ENCODE data around the gene WDR1. TPM values are rescaled to one million over a fixed set of nuclear protein-coding genes. Genes with fewer than 3 reads are reported as not detected.

The WDR1 gene
- polyA plus RNA-seq, 2 of the 4 experiments (the other 2 are of a cell fraction), result 251 to 326 TPM

- ATAC-seq (no peak), FAIRE-seq (no peak), DNase-seq (ENCODE audit: low read depth in 1 of 2, low spot score in 1 of 2) (no peak)
- H3K4me3 ChIP-seq, result no peak overlapping the region
- no peaks in the 10 kb centered on the region for H3K9me3 ChIP-seq
- ChIA-PET POLR2A (interaction anchor here (1.1 kb wide), 1 partner anchor 85 kb away, joined by 3 read pairs; the partner anchor contains the start of gene WDR1), CTCF (interaction anchor here (1.0 to 1.4 kb wide), 4 partner anchors 13 to 268 kb away, joined by 3 to 5 read pairs (median 4); no protein-coding TSS in a partner anchor)
- peak overlapping the region; percentile 85 for H3K4me2 ChIP-seq
- TF ChIP-seq ZFP36 (IDR thresholded peaks at IDR 0.05; ENCODE audit: borderline replicate concordance, partially characterized antibody) (no peak), SREBF2 (IDR thresholded peaks at IDR 0.05) (no peak)
- WGBS (ENCODE audit: missing lambda C conversion rate), result 93% methylated on average over 10 of the region's 10 CpGs
- H3K27ac ChIP-seq, result peak overlapping the region; percentile 45 to 81; a peak in 5 of 6 replicates
- H3K4me1 ChIP-seq, result peaks cover 38% of the 10 kb centered on the region
These were observed 84.7 kb downstream of the WDR1 start for GRCh38 chr4:10031668-10032590.

GRCh38 chr4:10030972-10031667, 85.5 kb downstream of the WDR1 start:
- POLR2A ChIA-PET, result no interaction called here
- ATAC-seq, result no peak
- Histone ChIP-seq H3K4me2 (no peak overlapping the region), H3K9me3 (no peaks in the 10 kb centered on the region), H3K4me3 (no peak overlapping the region), H3K4me1 (peaks cover 38% of the 10 kb centered on the region), H3K27ac (peak overlapping the region in 1 of 2 experiments; percentile 81; a peak in 3 of 6 replicates)
- CTCF ChIA-PET, result interaction anchor here (0.7 to 1.4 kb wide), 6 partner anchors 12 to 268 kb away, joined by 3 to 4 read pairs (median 3); no protein-coding TSS in a partner anchor
- FAIRE-seq, result no peak
- no peak for TF ChIP-seq HES2 (IDR thresholded peaks at IDR 0.05)
- TF ChIP-seq HOXA7 (CRISPR knock-in tag; IDR thresholded peaks at IDR 0.05), result no peak
- TF ChIP-seq E2F6 (IDR thresholded peaks at IDR 0.05; ENCODE audit: borderline replicate concordance, low read depth), result no peak
- no peak for TF ChIP-seq ATOH8 (CRISPR knock-in tag; IDR thresholded peaks at IDR 0.05; ENCODE audit: low read depth)
- no peak for TF ChIP-seq MAX (IDR thresholded peaks at IDR 0.05)
- TF ChIP-seq HDAC2 (IDR thresholded peaks at IDR 0.05), result no peak
- no peak for TF ChIP-seq NPAS2 (CRISPR knock-in tag; IDR thresholded peaks at IDR 0.05; ENCODE audit: borderline replicate concordance)
- TF ChIP-seq SREBF2 (IDR thresholded peaks at IDR 0.05), result no peak
- TF ChIP-seq NFE2L2 (conservative IDR thresholded peaks at IDR 0.05; ENCODE audit: low read length), result no peak
- no peak for TF ChIP-seq HOXB13 (CRISPR knock-in tag; IDR thresholded peaks at IDR 0.05; ENCODE audit: low read depth)
- no peak for TF ChIP-seq RNF2 (IDR thresholded peaks at IDR 0.05; ENCODE audit: borderline replicate concordance, low read depth)
- TF ChIP-seq NR3C1 (IDR thresholded peaks at IDR 0.05), result no peak
- no peak for TF ChIP-seq HMGXB4 (CRISPR knock-in tag; IDR thresholded peaks at IDR 0.05; ENCODE audit: borderline replicate concordance)
- no peak for TF ChIP-seq ZFP36 (IDR thresholded peaks at IDR 0.05; ENCODE audit: borderline replicate concordance, partially characterized antibody)
- TF ChIP-seq EHF (CRISPR knock-in tag; IDR thresholded peaks at IDR 0.05), result no peak
- no peak for DNase-seq (ENCODE audit: low read depth in 1 of 2, low spot score in 1 of 2)
- WGBS (ENCODE audit: missing lambda C conversion rate), result 79% methylated on average over 7 of the region's 7 CpGs

GRCh38 chr4:10029403-10029802, 87.2 kb downstream of the WDR1 start:
- TF ChIP-seq EP300 (IDR thresholded peaks at IDR 0.05) (no peak), MAX (IDR thresholded peaks at IDR 0.05) (no peak), CHD4 (IDR thresholded peaks at IDR 0.05; ENCODE audit: borderline replicate concordance) (no peak), RAD21 (conservative IDR thresholded peaks at IDR 0.05 in 1 of 2, IDR thresholded peaks at IDR 0.05 in 1 of 2) (no peak), KDM5A (IDR thresholded peaks at IDR 0.05) (no peak), NR3C1 (IDR thresholded peaks at IDR 0.05) (no peak), JUN (IDR thresholded peaks at IDR 0.05) (no peak), MAFK (IDR thresholded peaks at IDR 0.05; ENCODE audit: partially characterized antibody) (no peak)
- ChIA-PET CTCF (interaction anchor here (0.6 to 1.2 kb wide), 2 partner anchors 9 to 269 kb away, joined by 3 read pairs; no protein-coding TSS in a partner anchor), POLR2A (no interaction called here)
- Histone ChIP-seq H3K4me3 (no peak overlapping the region), H3K4me2 (peak overlapping the region; percentile 23), H3K27ac (peak overlapping the region in 1 of 2 experiments; percentile 62; a peak in 2 of 6 replicates), H3K4me1 (peaks cover 38% of the 10 kb centered on the region), H3K9me3 (no peaks in the 10 kb centered on the region)
- ATAC-seq (no peak), DNase-seq (ENCODE audit: low read depth in 1 of 2, low spot score in 1 of 2) (no peak), FAIRE-seq (no peak)
- 97% methylated on average over 4 of the region's 4 CpGs for WGBS (ENCODE audit: missing lambda C conversion rate)
